Choroid plexus epithelial cell (primary cell): Measurements from ENCODE around the gene TFRC.
"Not testable (repeated sequence)": the region's sequence is repeated elsewhere in the genome, so short reads cannot be mapped to it uniquely, and the experiment has no call there.

Source experiments
- DNase-seq: peaks from one replicate; pipeline ENCODE4 v3.0.0-alpha.2; 2010; ENCODE audit warnings: low read depth
- H3K4me3 ChIP-seq: 2 replicates; pipeline ENCODE4 v1.5.1; 2011; ENCODE audit warnings: low read depth, mild to moderate bottlenecking, control low read depth, low read length, moderate library complexity
- TF ChIP-seq, protein P1 (sequence below): conservative IDR thresholded peaks from 2 replicates; pipeline ENCODE4 v1.5.1; 2011; ENCODE audit warnings: low read depth, mild to moderate bottlenecking, control low read depth, inconsistent platforms, low read length, moderate library complexity

Gene TFRC

DNA sequence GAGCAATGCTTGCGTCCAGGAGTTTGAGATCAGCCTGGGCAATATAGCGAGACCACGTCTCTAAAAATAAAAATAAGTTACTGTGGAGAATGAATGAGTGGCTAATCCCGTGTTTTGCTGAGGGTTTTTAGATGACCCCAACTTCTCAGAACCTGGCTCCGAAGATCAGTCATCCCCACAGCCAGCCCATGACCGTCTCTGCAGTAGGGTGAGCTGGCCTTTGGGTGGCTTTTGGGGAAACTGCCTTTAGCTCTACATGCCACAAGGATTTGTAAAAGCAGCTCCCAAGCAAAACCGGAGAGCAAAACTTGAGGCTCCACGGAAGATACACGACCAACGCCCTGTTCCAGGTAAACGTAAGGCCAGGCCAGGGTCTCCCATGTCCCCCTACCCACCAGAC, 39.2 kb upstream of the TFRC start:
- no peak overlapping the region for H3K4me3 ChIP-seq
- DNase-seq: no peak
- TF ChIP-seq, protein P1, sequence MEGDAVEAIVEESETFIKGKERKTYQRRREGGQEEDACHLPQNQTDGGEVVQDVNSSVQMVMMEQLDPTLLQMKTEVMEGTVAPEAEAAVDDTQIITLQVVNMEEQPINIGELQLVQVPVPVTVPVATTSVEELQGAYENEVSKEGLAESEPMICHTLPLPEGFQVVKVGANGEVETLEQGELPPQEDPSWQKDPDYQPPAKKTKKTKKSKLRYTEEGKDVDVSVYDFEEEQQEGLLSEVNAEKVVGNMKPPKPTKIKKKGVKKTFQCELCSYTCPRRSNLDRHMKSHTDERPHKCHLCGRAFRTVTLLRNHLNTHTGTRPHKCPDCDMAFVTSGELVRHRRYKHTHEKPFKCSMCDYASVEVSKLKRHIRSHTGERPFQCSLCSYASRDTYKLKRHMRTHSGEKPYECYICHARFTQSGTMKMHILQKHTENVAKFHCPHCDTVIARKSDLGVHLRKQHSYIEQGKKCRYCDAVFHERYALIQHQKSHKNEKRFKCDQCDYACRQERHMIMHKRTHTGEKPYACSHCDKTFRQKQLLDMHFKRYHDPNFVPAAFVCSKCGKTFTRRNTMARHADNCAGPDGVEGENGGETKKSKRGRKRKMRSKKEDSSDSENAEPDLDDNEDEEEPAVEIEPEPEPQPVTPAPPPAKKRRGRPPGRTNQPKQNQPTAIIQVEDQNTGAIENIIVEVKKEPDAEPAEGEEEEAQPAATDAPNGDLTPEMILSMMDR: no peak

DNA sequence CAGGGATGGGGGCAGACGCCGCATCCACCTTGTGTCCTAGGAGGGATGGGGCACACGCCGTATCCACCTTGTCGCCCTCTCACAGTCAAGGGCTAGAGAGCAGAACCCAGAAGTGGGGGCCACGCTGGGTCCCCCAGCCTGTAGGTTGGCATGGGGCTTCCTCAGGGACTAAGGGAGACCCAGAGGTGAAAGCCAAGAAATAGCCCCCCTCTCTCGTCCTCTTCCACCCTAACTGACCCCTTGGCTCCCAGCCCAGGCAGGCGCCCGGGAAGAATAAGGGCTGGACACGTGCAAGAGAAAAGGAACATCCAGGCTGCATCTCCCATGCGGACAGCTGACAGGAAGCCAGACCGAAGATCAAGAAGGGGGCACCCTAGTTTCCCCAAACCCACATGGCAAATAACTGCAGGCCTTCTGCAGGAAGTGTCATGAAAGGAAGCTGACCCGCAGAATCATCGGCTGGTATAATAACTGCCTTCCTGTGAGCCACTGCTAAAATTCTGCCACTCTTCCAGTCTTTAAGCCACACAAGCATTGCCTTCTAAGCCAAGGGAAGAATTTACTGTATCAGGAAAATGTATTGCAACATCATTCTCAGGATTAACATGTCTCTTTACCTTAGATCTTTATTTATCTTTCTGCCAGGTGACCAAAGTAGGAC, 38.5 kb upstream of the TFRC start:
- TF ChIP-seq, protein P1: no peak
- no peak overlapping the region for H3K4me3 ChIP-seq
- DNase-seq: peak; percentile 5

DNA sequence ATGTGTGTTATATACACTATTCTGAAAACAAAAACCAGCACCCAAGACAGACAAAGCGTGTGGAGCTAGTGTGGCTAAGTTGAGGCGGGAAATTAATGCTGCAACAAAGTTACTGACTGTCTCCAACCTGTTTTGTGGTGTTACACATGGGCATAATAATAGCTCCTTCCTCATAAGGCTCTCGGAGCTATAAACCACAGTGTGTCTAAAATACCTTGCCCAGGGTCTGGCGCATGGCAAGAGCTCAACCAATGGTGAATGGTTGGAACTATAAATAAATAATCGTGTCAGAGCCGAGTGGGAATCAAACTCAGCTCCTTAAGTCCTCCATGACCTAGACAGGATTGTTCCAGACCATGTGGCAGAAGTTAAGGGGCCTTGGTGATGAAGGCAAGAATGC, 35.9 kb upstream of the TFRC start:
- DNase-seq: no peak
- TF ChIP-seq, protein P1: no peak
- H3K4me3 ChIP-seq: no peak overlapping the region

DNA sequence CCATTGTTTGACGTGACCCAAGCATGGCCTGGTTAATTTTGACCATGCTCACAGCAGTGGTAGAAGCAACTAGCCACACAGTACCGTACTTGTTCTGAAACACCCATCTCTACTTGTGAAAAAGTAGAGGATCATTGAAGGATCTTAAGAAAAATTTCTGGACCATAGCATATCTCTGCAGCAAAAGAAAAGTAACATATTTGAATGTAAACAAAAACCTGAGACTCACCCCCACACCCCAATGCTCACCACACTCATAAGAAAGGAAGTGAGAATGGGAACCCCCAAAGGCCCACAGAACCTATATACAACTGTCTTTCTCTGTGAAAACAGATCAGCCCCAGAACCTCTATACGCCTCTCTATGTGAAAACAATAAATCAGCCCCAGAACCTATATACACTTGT, 33.8 kb upstream of the TFRC start:
- no peak for DNase-seq
- no peak overlapping the region for H3K4me3 ChIP-seq
- TF ChIP-seq, protein P1: no peak

DNA sequence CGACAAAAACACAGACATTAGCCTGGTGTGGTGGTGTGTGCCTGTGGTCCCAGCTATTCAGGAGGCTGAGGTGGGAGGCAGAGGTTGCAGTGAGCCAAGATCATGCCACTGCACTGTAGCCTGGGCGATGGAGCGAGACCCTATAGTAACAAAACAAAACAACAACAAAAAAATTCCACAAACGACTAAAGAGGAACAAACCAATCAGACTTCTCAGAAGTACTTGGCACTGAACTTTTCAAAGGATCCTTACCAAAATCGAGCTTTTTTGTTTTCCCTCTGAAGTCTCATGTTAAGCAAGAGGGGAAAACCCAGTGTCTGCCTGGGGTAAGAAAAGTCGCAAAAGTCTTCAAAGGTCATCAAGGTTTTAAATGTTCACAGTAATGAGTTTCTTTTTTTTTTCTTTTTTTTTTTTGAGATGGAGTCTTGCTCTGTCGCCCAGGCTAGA, 30.1 kb upstream of the TFRC start:
- TF ChIP-seq, protein P1: no peak
- no peak for DNase-seq
- no peak overlapping the region for H3K4me3 ChIP-seq

DNA sequence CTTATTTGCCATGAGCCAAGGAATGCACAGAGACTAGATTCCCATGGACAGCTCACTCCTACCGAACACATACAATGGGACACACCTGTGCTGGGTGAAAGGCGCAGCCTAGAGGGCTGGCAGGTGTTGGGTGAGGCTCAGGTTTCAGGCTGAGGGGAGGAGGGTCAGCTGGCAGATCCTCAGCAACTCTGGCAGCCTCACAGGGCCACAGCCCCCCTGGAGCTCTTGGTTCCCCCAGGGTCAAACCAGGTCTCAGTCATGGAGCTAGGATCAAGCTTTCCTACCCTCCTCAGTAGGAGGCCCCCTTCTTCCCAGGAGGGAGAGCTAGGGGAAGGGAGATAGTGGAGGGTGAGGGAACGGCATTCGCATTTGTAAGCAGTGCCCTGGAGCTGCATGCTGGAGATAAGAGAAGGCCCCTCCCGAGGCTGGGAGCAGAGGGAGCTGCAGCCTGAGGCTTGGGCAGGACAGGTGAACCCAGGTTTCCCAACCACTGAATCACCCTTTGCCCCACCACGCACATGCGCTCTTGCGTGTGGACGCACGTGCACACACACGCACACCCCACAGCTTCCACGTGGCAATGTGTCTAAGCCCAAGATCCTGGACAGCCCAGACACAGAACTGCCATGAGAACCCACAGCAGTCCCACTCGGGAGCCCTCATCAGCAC, 26.3 kb upstream of the TFRC start:
- no peak for DNase-seq
- no peak overlapping the region for H3K4me3 ChIP-seq
- TF ChIP-seq, protein P1: no peak

DNA sequence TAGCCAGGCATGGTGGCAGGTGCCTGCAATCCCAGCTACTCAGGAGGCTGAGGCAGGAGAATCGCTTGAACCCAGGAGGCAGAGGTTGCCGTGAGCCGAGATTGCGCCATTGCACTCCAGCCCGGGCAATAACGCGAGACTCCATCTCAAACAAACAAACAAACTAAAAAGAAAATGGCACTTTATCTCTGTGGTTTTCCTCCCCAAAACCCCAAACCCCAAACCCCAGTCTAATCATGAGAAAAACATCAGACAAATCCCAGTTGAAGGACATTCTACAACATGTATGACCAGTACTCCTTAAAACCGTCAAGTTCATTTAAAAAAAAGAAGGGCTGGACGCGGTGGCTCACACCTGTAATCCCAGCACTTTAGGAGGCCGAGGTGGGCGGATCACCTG, 22.8 kb upstream of the TFRC start:
- DNase-seq, H3K4me3 ChIP-seq: not testable (repeated sequence)

DNA sequence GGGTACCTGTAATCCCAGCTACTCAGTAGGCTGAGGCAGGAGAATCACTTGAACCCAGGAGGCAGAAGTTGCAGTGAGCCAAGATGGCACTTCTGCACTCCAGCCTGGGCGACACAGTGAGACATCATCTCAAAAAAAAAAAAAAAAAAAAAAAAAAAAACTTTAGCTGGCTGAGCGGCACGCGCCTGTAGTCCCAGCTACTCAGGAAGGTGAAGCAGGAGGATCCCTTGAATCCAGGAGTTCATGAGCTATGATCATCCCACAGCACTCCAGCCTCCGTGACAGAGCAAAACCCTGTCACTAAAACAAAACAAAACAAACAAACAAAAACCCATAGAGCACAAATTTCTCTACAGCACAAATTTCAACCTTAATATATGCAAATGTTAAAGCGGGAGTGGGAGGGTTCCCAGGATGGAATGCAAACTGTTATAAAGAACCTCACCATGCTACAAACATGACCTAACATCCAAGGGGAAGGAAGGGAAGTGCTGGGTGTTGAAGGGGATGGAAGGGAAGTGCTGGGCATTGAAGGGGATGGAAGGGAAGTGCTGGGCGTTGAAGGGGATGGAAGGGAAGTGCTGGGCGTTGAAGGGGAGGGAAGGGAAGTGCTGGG, 16.6 kb upstream of the TFRC start:
- DNase-seq, H3K4me3 ChIP-seq: not testable (repeated sequence)
